ENCODE results near the gene XXYLT1. TPM values are rescaled to one million over a fixed set of nuclear protein-coding genes. Genes with fewer than 3 reads are reported as not detected.

The XXYLT1 gene
- total and polyA plus RNA-seq, 2 of the 8 experiments (the other 6 are each of a cell fraction or from before 2014, with no cell fraction given), result 18.9 to 23.8 TPM

DNA sequence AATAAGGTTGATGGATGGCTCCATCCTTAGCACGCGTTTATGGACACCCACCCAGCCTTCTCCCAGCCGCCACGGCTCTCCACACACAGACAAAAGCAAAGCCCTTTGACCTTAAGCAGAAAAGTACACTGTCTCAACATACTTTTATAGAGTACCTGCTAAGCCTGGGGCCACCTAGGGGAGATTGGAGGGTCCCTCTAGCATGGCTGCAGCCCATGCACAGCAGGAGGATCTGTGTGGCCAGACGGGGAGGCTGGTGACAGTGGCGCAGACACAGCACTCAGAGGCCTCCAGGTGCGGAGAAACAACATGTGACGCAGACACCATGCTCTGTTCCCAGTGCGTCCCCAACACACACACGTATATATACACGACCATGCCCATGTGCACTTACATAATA lies 174.9 kb downstream of the XXYLT1 start (continued):
- TF ChIP-seq, protein P1, sequence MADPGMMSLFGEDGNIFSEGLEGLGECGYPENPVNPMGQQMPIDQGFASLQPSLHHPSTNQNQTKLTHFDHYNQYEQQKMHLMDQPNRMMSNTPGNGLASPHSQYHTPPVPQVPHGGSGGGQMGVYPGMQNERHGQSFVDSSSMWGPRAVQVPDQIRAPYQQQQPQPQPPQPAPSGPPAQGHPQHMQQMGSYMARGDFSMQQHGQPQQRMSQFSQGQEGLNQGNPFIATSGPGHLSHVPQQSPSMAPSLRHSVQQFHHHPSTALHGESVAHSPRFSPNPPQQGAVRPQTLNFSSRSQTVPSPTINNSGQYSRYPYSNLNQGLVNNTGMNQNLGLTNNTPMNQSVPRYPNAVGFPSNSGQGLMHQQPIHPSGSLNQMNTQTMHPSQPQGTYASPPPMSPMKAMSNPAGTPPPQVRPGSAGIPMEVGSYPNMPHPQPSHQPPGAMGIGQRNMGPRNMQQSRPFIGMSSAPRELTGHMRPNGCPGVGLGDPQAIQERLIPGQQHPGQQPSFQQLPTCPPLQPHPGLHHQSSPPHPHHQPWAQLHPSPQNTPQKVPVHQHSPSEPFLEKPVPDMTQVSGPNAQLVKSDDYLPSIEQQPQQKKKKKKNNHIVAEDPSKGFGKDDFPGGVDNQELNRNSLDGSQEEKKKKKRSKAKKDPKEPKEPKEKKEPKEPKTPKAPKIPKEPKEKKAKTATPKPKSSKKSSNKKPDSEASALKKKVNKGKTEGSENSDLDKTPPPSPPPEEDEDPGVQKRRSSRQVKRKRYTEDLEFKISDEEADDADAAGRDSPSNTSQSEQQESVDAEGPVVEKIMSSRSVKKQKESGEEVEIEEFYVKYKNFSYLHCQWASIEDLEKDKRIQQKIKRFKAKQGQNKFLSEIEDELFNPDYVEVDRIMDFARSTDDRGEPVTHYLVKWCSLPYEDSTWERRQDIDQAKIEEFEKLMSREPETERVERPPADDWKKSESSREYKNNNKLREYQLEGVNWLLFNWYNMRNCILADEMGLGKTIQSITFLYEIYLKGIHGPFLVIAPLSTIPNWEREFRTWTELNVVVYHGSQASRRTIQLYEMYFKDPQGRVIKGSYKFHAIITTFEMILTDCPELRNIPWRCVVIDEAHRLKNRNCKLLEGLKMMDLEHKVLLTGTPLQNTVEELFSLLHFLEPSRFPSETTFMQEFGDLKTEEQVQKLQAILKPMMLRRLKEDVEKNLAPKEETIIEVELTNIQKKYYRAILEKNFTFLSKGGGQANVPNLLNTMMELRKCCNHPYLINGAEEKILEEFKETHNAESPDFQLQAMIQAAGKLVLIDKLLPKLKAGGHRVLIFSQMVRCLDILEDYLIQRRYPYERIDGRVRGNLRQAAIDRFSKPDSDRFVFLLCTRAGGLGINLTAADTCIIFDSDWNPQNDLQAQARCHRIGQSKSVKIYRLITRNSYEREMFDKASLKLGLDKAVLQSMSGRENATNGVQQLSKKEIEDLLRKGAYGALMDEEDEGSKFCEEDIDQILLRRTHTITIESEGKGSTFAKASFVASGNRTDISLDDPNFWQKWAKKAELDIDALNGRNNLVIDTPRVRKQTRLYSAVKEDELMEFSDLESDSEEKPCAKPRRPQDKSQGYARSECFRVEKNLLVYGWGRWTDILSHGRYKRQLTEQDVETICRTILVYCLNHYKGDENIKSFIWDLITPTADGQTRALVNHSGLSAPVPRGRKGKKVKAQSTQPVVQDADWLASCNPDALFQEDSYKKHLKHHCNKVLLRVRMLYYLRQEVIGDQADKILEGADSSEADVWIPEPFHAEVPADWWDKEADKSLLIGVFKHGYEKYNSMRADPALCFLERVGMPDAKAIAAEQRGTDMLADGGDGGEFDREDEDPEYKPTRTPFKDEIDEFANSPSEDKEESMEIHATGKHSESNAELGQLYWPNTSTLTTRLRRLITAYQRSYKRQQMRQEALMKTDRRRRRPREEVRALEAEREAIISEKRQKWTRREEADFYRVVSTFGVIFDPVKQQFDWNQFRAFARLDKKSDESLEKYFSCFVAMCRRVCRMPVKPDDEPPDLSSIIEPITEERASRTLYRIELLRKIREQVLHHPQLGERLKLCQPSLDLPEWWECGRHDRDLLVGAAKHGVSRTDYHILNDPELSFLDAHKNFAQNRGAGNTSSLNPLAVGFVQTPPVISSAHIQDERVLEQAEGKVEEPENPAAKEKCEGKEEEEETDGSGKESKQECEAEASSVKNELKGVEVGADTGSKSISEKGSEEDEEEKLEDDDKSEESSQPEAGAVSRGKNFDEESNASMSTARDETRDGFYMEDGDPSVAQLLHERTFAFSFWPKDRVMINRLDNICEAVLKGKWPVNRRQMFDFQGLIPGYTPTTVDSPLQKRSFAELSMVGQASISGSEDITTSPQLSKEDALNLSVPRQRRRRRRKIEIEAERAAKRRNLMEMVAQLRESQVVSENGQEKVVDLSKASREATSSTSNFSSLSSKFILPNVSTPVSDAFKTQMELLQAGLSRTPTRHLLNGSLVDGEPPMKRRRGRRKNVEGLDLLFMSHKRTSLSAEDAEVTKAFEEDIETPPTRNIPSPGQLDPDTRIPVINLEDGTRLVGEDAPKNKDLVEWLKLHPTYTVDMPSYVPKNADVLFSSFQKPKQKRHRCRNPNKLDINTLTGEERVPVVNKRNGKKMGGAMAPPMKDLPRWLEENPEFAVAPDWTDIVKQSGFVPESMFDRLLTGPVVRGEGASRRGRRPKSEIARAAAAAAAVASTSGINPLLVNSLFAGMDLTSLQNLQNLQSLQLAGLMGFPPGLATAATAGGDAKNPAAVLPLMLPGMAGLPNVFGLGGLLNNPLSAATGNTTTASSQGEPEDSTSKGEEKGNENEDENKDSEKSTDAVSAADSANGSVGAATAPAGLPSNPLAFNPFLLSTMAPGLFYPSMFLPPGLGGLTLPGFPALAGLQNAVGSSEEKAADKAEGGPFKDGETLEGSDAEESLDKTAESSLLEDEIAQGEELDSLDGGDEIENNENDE (IDR thresholded peaks at IDR 0.05; ENCODE audit: insufficient replicate concordance, low read length), result no peak
- TF ChIP-seq SIX5 (IDR thresholded peaks at IDR 0.05; ENCODE audit: low read depth, low read length) (no peak), MAFK (IDR thresholded peaks at IDR 0.05; ENCODE audit: low read depth, low read length) (no peak)
